IPS DF 4.7 (cell line): ENCODE results near the gene ANKH.

ENCODE experiments used
- DNase-seq: peaks from one replicate; pipeline ENCODE4 v3.0.0-alpha.2; 2013; ENCODE audit warnings: low spot score; ENCODE audit errors: extremely low read depth

ANKH gene

GRCh38 chr5:14794583-14795230 is 76.9 kb downstream of the ANKH start:
- no peak for DNase-seq

GRCh38 chr5:14793851-14794250 is 77.7 kb downstream of the ANKH start:
- DNase-seq, result no peak

- no peak for DNase-seq
Measured at GRCh38 chr5:14790911-14791310, 80.7 kb downstream of the ANKH start.

- no peak for DNase-seq
Measured at GRCh38 chr5:14790220-14790619, 81.4 kb downstream of the ANKH start.

GRCh38 chr5:14787801-14788579 is 83.6 kb downstream of the ANKH start:
- DNase-seq, result no peak

- DNase-seq, result no peak
Measured at GRCh38 chr5:14783691-14784090, 87.9 kb downstream of the ANKH start.

GRCh38 chr5:14782591-14782990 is 89.0 kb downstream of the ANKH start:
- no peak for DNase-seq

- no peak for DNase-seq
Measured at GRCh38 chr5:14781106-14781505, 90.5 kb downstream of the ANKH start.

GRCh38 chr5:14779975-14780374 is 91.6 kb downstream of the ANKH start:
- DNase-seq, result no peak

GRCh38 chr5:14778792-14779070 is 92.8 kb downstream of the ANKH start:
- no peak for DNase-seq

- no peak for DNase-seq
Measured at GRCh38 chr5:14777932-14778791, 93.4 kb downstream of the ANKH start.

GRCh38 chr5:14777187-14777586 is 94.4 kb downstream of the ANKH start:
- DNase-seq, result no peak

- no peak for DNase-seq
Measured at GRCh38 chr5:14776602-14777001, 95.0 kb downstream of the ANKH start.

- no peak for DNase-seq
Measured at GRCh38 chr5:14775857-14776256, 95.7 kb downstream of the ANKH start.

- DNase-seq, result no peak
Measured at GRCh38 chr5:14773588-14773987, 98.0 kb downstream of the ANKH start.

- DNase-seq, result no peak
Measured at GRCh38 chr5:14771972-14772371, 99.6 kb downstream of the ANKH start.

GRCh38 chr5:14771189-14771588 is 100.4 kb downstream of the ANKH start:
- DNase-seq, result no peak

GRCh38 chr5:14768508-14769365 is 102.8 kb downstream of the ANKH start:
- no peak for DNase-seq

- no peak for DNase-seq
Measured at GRCh38 chr5:14767735-14768507, 103.7 kb downstream of the ANKH start.

- DNase-seq, result no peak
Measured at GRCh38 chr5:14767053-14767452, 104.5 kb downstream of the ANKH start.

- DNase-seq, result no peak
Measured at GRCh38 chr5:14766584-14766983, 105.0 kb downstream of the ANKH start.
